ENCODE results near the gene OBP2A. TPM values are rescaled to one million over a fixed set of nuclear protein-coding genes. Genes with fewer than 3 reads are reported as not detected.
A peak's percentile ranks its signal among the peaks of the same experiment; 100 is the strongest.

OBP2A gene
- total RNA-seq, 1 experiment from 2014 or later = not detected

- Histone ChIP-seq H3K27me3 (ENCODE audit: insufficient read depth, low read length) (no peaks in the 10 kb centered on the region), H3K23me2 (ENCODE audit: insufficient read length, low read depth, low read length, poor library complexity, severe bottlenecking) (no peaks in the 10 kb centered on the region), H3K4ac (ENCODE audit: low read depth, low read length) (no peak overlapping the region), H3K4me2 (ENCODE audit: insufficient read depth, insufficient read length, low read length) (no peak overlapping the region), H3K27ac (ENCODE audit: insufficient read length, low read depth, low read length) (no peak overlapping the region), H3K9ac (ENCODE audit: extremely low read depth, insufficient read length, low read length) (no peak overlapping the region), H2AFZ (ENCODE audit: low read length) (no peak overlapping the region), H2AK5ac (ENCODE audit: insufficient read length, low read length) (no peak overlapping the region), H4K5ac (ENCODE audit: insufficient read length, low read depth, low read length) (no peak overlapping the region), H3K18ac (ENCODE audit: insufficient read length, low read depth, low read length) (no peak overlapping the region), H4K8ac (replicated peaks; ENCODE audit: insufficient read length, low read depth, low read length) (no peak overlapping the region), H3K79me1 (ENCODE audit: insufficient read depth, low read depth, low read length, poor library complexity, severe bottlenecking) (no peaks in the 10 kb centered on the region), H3K79me2 (ENCODE audit: insufficient read depth, low read length) (no peaks in the 10 kb centered on the region), H2BK15ac (ENCODE audit: low read depth, low read length) (no peak overlapping the region; the same call in 1 of the 2 replicates), H3K14ac (ENCODE audit: insufficient read depth, low read length) (no peak overlapping the region), H2BK20ac (ENCODE audit: low read depth, low read length, poor library complexity, severe bottlenecking) (no peak overlapping the region), H3K56ac (ENCODE audit: insufficient read length, low read depth, low read length) (no peak overlapping the region), H4K20me1 (ENCODE audit: control insufficient read depth, insufficient read depth, insufficient read length) (no peaks in the 10 kb centered on the region), H2BK12ac (ENCODE audit: insufficient read length, low read depth, low read length) (no peak overlapping the region), H4K91ac (ENCODE audit: insufficient read length, low read depth, low read length) (no peak overlapping the region), H3K9me3 (ENCODE audit: control insufficient read depth, low read depth, low read length) (no peaks in the 10 kb centered on the region), H3K4me1 (ENCODE audit: insufficient read depth, low read length) (0 out of 2 replicates have a peak, but pooled peaks cover 2% of the 10 kb centered on the region), H3T11ph (ENCODE audit: low read length) (no peak overlapping the region), H2BK120ac (ENCODE audit: low read depth, low read length, poor library complexity, severe bottlenecking) (no peak overlapping the region), H3K23ac (ENCODE audit: insufficient read length, low read depth, low read length) (no peak overlapping the region), H2BK5ac (ENCODE audit: insufficient read length, low read length) (no peak overlapping the region)
- peaks cover 0 to 2% of the 10 kb centered on the region in 2 experiments; a peak in 2 of 5 replicates for H3K9me3 Mint-ChIP-seq
- no peak overlapping the region for H3K27ac Mint-ChIP-seq
- peak; percentile 11 for DNase-seq
- WGBS (ENCODE audit: extremely low coverage, insufficient read length, low lambda C conversion rate) = no CpG with 5 or more reads among the region's 17 CpGs
- no peaks in the 10 kb centered on the region for H3K27me3 Mint-ChIP-seq (ENCODE audit: low read depth)
- H3K4me3 Mint-ChIP-seq = no peak overlapping the region
- H3K4me1 Mint-ChIP-seq = peaks cover 3 to 11% of the 10 kb centered on the region in 2 experiments; a peak in 1 of 4 replicates
- TF ChIP-seq CTCF (conservative IDR thresholded peaks at IDR 0.05) = no peak
- no peaks in the 10 kb centered on the region for H3K36me3 Mint-ChIP-seq (ENCODE audit: insufficient read depth in 1 of 3, low read depth in 3 of 3)
Measured at GRCh38 chr9:135514342-135515082, 31.4 kb upstream of the OBP2A start.
